Measurements from ENCODE around the gene PDE6H.

PDE6H gene

GRCh38 chr12:14937689-14938088, 35.2 kb upstream of the PDE6H start:
- ChIA-PET POLR2A (ENCODE audit: low non-redundant PET) (no interaction called here), CTCF (interaction anchor here (0.6 kb wide), 1 partner anchor 115 kb away, joined by 4 read pairs; no protein-coding TSS in a partner anchor)
- no peak overlapping the region for H3K27ac ChIP-seq
- no peak for TF ChIP-seq CTCF (conservative IDR thresholded peaks at IDR 0.05; ENCODE audit: low read depth)
- no peak for DNase-seq (ENCODE audit: low spot score)

- no peak for TF ChIP-seq CTCF (conservative IDR thresholded peaks at IDR 0.05; ENCODE audit: low read depth)
- ChIA-PET CTCF (no interaction called here), POLR2A (ENCODE audit: low non-redundant PET) (no interaction called here)
- no peak within 1 kb of the TSS for H3K27ac ChIP-seq
- DNase-seq (ENCODE audit: low spot score), result no peak
Observed at GRCh38 chr12:14938301-14938700, 34.5 kb upstream of the PDE6H start, which contains the start of gene ERP27. Gene ERP27, minus strand, starts transcription at chr12:14938537. Its CDS starts 29 bp downstream, at chr12:14938508.

- CTCF ChIA-PET, result no interaction called here
- POLR2A ChIA-PET (ENCODE audit: low non-redundant PET), result no interaction called here
- no peak overlapping the region for H3K27ac ChIP-seq
- no peak for TF ChIP-seq CTCF (conservative IDR thresholded peaks at IDR 0.05; ENCODE audit: low read depth)
- DNase-seq (ENCODE audit: low spot score), result no peak
Observed at GRCh38 chr12:14941369-14941768, 31.5 kb upstream of the PDE6H start.

GRCh38 chr12:14942196-14942931, 30.5 kb upstream of the PDE6H start:
- TF ChIP-seq CTCF (conservative IDR thresholded peaks at IDR 0.05; ENCODE audit: low read depth), result no peak
- H3K27ac ChIP-seq, result no peak overlapping the region
- DNase-seq (ENCODE audit: low spot score), result no peak
- CTCF ChIA-PET, result no interaction called here
- POLR2A ChIA-PET (ENCODE audit: low non-redundant PET), result no interaction called here

GRCh38 chr12:14946162-14946561, 26.7 kb upstream of the PDE6H start:
- TF ChIP-seq CTCF (conservative IDR thresholded peaks at IDR 0.05; ENCODE audit: low read depth), result no peak
- ChIA-PET POLR2A (ENCODE audit: low non-redundant PET) (no interaction called here), CTCF (no interaction called here)
- DNase-seq (ENCODE audit: low spot score), result no peak
- no peak overlapping the region for H3K27ac ChIP-seq

- ChIA-PET POLR2A (ENCODE audit: low non-redundant PET) (no interaction called here), CTCF (no interaction called here)
- no peak for DNase-seq (ENCODE audit: low spot score)
Observed at GRCh38 chr12:14946861-14947260, 26.0 kb upstream of the PDE6H start.

More at GRCh38 chr12:14946861-14947260, 26.0 kb upstream of the PDE6H start:
- no peak overlapping the region for H3K27ac ChIP-seq
- no peak for TF ChIP-seq CTCF (conservative IDR thresholded peaks at IDR 0.05; ENCODE audit: low read depth)
